GM21717 (cell line): ENCODE data around the gene LGALS1.
"Not testable (repeated sequence)": the region's sequence is repeated elsewhere in the genome, so short reads cannot be mapped to it uniquely, and the experiment has no call there.

ENCODE experiments used
- ATAC-seq: cut with Tn5 transposase; IDR thresholded peaks from one replicate; pipeline ENCODE4 v1.9.1; 2021; ENCODE audit warnings: mild to moderate bottlenecking, moderate library complexity; ENCODE audit not compliant: unreplicated experiment

LGALS1 gene

DNA sequence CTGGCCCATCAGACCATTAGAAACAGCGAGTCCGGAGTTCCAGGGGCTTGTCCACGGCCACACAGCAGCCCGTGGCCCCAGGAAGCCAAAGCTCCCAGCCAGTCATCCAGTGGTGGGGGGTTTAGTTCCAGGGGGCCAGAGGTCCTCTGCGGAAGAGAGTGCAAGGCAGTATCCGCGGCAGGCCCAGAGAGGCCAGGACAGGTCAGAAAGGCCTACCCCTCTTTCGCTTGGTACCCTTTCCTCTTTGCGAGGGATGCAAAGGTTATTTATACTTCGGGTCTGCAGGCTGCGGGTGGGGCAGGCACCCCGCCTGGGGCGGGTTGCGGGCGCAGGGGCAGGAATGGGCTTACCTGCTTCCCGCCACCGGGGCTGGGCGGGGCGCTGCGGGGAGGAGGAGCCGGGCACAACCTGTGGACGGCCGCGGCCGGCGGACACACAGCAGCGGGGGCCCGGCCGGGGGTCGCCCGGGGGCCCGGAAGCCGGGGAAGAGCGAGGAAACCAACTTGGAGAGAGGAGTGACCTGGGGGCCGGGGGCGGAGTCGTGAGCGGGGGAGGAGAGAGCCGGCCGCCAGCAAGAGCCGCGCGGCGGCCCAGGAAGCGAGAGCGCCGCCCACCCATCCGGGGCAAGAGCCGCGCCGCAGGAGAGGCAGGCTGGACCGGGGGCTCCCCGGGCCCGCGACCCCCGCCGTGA lies 36.2 kb upstream of the LGALS1 start, which contains the start of gene SH3BP1:
Gene SH3BP1, plus strand, starts transcription at position 600 of the 691 bp plus-strand sequence. CDS start 119 bp downstream, outside the sequence.
- no peak for ATAC-seq

GRCh38 chr22:37639771-37640590 lies 35.5 kb upstream of the LGALS1 start:
- no peak for ATAC-seq

- ATAC-seq, result no peak
These were observed 34.6 kb upstream of the LGALS1 start for GRCh38 chr22:37640591-37641560.

GRCh38 chr22:37641561-37641949 lies 33.9 kb upstream of the LGALS1 start:
- no peak for ATAC-seq

DNA sequence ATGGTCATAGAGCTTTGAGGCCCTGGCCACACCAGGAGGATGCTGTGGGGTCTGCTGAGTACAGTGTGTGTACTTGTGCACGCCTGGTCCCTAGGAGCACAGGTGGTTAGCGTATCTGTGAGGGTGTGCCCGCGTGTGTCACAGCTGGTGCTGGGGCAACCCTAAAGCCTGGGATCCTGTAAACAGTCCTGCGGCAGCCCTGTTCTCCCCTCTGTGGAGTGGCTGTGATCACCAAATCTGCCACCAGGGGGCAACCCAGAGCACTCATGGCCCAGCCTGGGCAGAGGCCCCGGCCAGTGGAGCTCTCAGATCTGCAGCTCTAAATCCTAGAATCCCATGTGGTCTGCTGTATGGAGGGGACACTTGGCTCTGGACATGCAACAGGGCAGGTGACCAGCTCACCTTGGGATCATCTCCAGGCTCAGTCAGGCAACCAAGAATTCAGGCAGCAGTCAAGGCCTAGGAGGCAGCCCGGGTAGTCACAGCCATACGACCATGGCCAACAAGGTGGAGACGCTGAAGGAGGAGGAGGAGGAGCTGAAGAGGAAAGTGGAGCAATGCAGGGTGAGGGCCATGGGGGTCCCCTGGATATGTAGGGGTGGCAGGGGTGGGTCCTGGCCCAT lies 32.1 kb upstream of the LGALS1 start:
- no peak for ATAC-seq

- ATAC-seq, result no peak
These were observed 28.1 kb upstream of the LGALS1 start for GRCh38 chr22:37647317-37647716.

GRCh38 chr22:37647928-37648327 lies 27.5 kb upstream of the LGALS1 start:
- ATAC-seq, result no peak

- ATAC-seq, result no peak
These were observed 24.8 kb upstream of the LGALS1 start for GRCh38 chr22:37650463-37651136.

DNA sequence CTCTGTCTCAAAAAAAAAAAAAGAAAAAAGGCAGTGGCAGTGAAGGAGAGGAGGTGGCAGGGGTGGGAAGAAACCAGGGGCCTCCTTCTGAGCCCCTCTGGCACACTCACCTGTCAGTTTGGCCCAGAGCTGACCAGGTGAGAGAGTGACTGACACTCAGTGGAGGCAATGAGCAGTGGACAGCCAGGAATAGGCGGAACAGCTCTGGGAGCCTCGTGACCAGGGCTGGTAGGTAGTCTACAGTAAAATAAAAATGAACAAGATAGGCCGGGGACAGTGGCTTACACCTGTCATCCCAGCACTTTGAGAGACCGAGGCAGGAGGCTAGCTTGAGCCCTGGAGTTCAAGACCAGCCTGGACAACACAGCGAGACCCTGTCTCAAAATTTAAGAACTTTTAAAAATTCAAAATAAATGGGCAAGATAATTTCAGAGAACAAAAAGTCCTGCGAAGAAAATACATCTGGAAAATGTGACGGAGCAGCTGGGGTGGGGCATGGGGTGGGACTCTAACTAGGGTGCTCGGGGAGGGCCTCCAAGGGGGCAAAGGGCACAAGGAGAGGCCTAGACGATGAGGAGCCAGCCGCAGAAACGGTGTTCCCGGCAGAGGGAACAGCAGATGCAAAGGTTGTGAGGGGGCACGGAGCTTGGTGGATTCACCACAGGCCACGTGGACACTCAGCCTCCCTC lies 20.7 kb upstream of the LGALS1 start:
- ATAC-seq, result no peak

- ATAC-seq, result no peak
These were observed 20.2 kb upstream of the LGALS1 start for GRCh38 chr22:37655252-37655563.

GRCh38 chr22:37656583-37656982 lies 18.9 kb upstream of the LGALS1 start:
- ATAC-seq, result not testable (repeated sequence)

DNA sequence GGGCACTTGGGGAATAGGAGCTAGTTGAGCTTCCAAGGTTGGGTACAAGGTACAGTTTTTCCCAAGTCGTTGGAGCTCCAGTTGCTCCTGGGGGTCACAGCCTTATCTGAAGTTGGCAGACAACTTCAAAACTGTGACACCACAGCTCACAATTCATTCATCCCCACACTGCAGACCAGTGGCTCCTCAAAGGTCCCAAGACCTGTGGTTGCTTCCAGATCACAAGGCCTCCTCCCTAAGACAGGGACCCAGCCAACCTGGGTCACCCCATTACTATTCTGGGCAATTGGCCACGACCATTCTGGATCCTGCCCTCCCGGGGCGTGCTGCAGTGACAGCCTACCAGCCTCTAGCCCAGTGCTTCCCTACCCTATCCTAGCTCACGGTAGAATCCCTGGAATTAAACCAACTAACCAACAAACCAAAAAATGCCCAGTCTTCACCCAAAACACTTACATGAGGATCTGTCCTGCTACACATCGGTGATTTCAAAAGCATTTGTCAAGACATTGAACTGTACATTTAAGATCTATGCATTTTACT lies 17.8 kb upstream of the LGALS1 start:
- no peak for ATAC-seq

GRCh38 chr22:37658133-37659065 lies 17.0 kb upstream of the LGALS1 start, which contains the start of gene PDXP:
Gene PDXP (plus strand): TSS chr22:37658723. CDS start chr22:37658783, 60 bp downstream.
- ATAC-seq, result peak; percentile 73

GRCh38 chr22:37659066-37659896 lies 16.2 kb upstream of the LGALS1 start:
- peak; percentile 5 for ATAC-seq

GRCh38 chr22:37659897-37660708 lies 15.3 kb upstream of the LGALS1 start:
- ATAC-seq, result no peak

GRCh38 chr22:37660709-37661045 lies 14.8 kb upstream of the LGALS1 start:
- no peak for ATAC-seq
